ENCODE measurements around the gene DCAF12. TPM values are rescaled to one million over a fixed set of nuclear protein-coding genes. Genes with fewer than 3 reads are reported as not detected.

DCAF12 gene
- total and polyA plus RNA-seq, 2 of the 13 experiments (the other 11 are each of a cell fraction or from before 2014, with no cell fraction given): 26.8 to 37.4 TPM

DNA sequence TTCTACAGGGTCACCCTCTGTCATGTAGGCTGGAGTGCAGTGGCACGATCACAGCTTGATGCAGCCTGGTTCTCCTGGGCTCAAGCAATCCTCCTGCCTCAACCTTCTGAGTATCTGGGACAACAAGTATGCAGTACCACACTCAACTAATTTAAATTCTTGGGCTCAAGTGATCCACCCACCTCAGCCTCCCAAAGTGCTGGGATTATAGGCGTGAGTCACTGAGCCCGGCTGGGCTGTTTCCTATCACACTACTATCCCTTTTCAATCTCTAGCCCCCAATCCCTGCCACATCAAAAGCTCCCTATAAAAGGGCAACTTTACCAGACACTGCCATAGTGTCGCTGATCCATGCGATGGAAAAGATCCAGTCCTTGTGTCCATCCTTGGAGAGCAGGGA lies 20.4 kb downstream of the DCAF12 start:
- Histone ChIP-seq H3K4me1 (ENCODE audit: insufficient read depth, low read length) (no peaks in the 10 kb centered on the region), H3K36me3 (replicated peaks in 1 of 2; ENCODE audit: control insufficient read depth in 1 of 2, insufficient read depth in 2 of 2, low read length in 2 of 2) (peaks cover 26 to 54% of the 10 kb centered on the region in 2 experiments), H2AFZ (ENCODE audit: low read length) (no peak overlapping the region), H4K20me1 (ENCODE audit: insufficient read depth, low read length) (no peaks in the 10 kb centered on the region), H3K9me3 (ENCODE audit: low read length) (no peaks in the 10 kb centered on the region), H3K27ac (ENCODE audit: extremely low read length, insufficient read depth, low read length) (no peak overlapping the region), H3K27me3 (ENCODE audit: control insufficient read depth in 1 of 2, insufficient read depth in 2 of 2, low read length in 2 of 2) (no peaks in the 10 kb centered on the region), H3K9ac (ENCODE audit: insufficient read depth, low read depth, low read length) (no peak overlapping the region), H3K4me3 (replicated peaks in 1 of 3; ENCODE audit: insufficient read depth in 1 of 3, low read depth in 2 of 3, low read length in 3 of 3) (no peak overlapping the region), H3K4me2 (ENCODE audit: low read depth, low read length) (no peak overlapping the region), H3K79me2 (ENCODE audit: insufficient read depth, low read length) (peaks cover 4% of the 10 kb centered on the region)
- FAIRE-seq: no peak
- 95% methylated on average over 5 of the region's 5 CpGs for WGBS (ENCODE audit: low lambda C conversion rate)
- BruUV-seq (replicated peaks): no TSS peak
- ChIA-PET CTCF (ENCODE audit: low intra/inter-chr PET ratio, low total read pairs) (no interaction called here), POLR2A (no interaction called here)
- no peak for DNase-seq (ENCODE audit: low spot score)
- TF ChIP-seq SRSF4 (IDR thresholded peaks at IDR 0.05; ENCODE audit: low read depth, low read length, poor library complexity, severe bottlenecking) (no peak), NFIC (IDR thresholded peaks at IDR 0.05; ENCODE audit: low read length) (no peak), POLR2G (IDR thresholded peaks at IDR 0.05; ENCODE audit: low read depth, low read length) (no peak), AGO1 (IDR thresholded peaks at IDR 0.05; ENCODE audit: low read depth, low read length, poor library complexity, severe bottlenecking) (no peak), ZNF883 (CRISPR knock-in tag; IDR thresholded peaks at IDR 0.05; ENCODE audit: not compliant biosample characterization) (no peak), SNRNP70 (IDR thresholded peaks at IDR 0.05; ENCODE audit: low read depth, low read length) (no peak), ZNF562 (CRISPR knock-in tag; IDR thresholded peaks at IDR 0.05; ENCODE audit: borderline replicate concordance) (no peak), ZNF510 (CRISPR knock-in tag; IDR thresholded peaks at IDR 0.05; ENCODE audit: low read depth) (no peak)
- TF ChIP-seq, protein P1, sequence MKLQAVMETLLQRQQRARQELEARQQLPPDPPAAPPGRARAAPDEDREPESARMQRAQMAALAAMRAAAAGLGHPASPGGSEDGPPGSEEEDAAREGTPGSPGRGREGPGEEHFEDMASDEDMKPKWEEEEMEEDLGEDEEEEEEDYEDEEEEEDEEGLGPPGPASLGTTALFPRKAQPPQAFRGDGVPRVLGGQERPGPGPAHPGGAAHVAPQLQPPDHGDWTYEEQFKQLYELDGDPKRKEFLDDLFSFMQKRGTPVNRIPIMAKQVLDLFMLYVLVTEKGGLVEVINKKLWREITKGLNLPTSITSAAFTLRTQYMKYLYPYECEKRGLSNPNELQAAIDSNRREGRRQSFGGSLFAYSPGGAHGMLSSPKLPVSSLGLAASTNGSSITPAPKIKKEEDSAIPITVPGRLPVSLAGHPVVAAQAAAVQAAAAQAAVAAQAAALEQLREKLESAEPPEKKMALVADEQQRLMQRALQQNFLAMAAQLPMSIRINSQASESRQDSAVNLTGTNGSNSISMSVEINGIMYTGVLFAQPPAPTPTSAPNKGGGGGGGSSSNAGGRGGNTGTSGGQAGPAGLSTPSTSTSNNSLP (IDR thresholded peaks at IDR 0.05; ENCODE audit: low read depth, low read length): no peak
- intact Hi-C loops (cut with micrococcal nuclease; ENCODE audit: unreplicated experiment) (no loop called here), in situ Hi-C loops (cut with HindIII; ENCODE audit: extremely low pct_ligation_motif_present, low pct_unique_long_range_greater_than_20kb) (no loop called here)
- ATAC-seq: no peak
